Measurements from ENCODE around the gene MRPS23. TPM values are rescaled to one million over a fixed set of nuclear protein-coding genes. Genes with fewer than 3 reads are reported as not detected.

MRPS23 gene
- total and polyA plus RNA-seq, 2 of the 13 experiments (the other 11 are each of a cell fraction or from before 2014, with no cell fraction given), result 63.2 to 181 TPM

- TF ChIP-seq ZZZ3 (CRISPR knock-in tag; IDR thresholded peaks at IDR 0.05; ENCODE audit: borderline replicate concordance) (no peak), HDAC6 (IDR thresholded peaks at IDR 0.05; ENCODE audit: low read depth, low read length) (no peak), NR1H2 (CRISPR knock-in tag; IDR thresholded peaks at IDR 0.05; ENCODE audit: borderline replicate concordance, low read depth) (no peak), CBX1 (IDR thresholded peaks at IDR 0.05; ENCODE audit: low read depth) (no peak), ZNF138 (CRISPR knock-in tag; IDR thresholded peaks at IDR 0.05; ENCODE audit: low read depth) (no peak), MXI1 (IDR thresholded peaks at IDR 0.05; ENCODE audit: borderline replicate concordance, low read depth, low read length) (peak; percentile 12; the same call in 1 of the 3 replicates), ZFAT (CRISPR knock-in tag; conservative IDR thresholded peaks at IDR 0.05) (no peak), ETV5 (CRISPR knock-in tag; IDR thresholded peaks at IDR 0.05; ENCODE audit: borderline replicate concordance) (peak; percentile 27; the same call in 1 of the 2 replicates), PCBP1 (IDR thresholded peaks at IDR 0.05; ENCODE audit: borderline replicate concordance, low read depth, low read length) (no peak), BCL6 (CRISPR knock-in tag; IDR thresholded peaks at IDR 0.05) (peak; percentile 55; the same call in 1 of the 2 replicates), ZNF773 (CRISPR knock-in tag; IDR thresholded peaks at IDR 0.05; ENCODE audit: borderline replicate concordance) (no peak), ZNF652 (CRISPR knock-in tag; IDR thresholded peaks at IDR 0.05; ENCODE audit: borderline replicate concordance, low read depth) (no peak), ZNF710 (CRISPR knock-in tag; IDR thresholded peaks at IDR 0.05; ENCODE audit: borderline replicate concordance) (no peak), ZNF264 (CRISPR knock-in tag; IDR thresholded peaks at IDR 0.05) (0 out of 2 replicates have a peak, but pooled peaks have one; percentile 23), IRX3 (CRISPR knock-in tag; IDR thresholded peaks at IDR 0.05; ENCODE audit: borderline replicate concordance, low read depth) (no peak), ZNF180 (CRISPR knock-in tag; IDR thresholded peaks at IDR 0.05; ENCODE audit: borderline replicate concordance, low read depth) (no peak), SMYD3 (CRISPR knock-in tag; IDR thresholded peaks at IDR 0.05) (no peak), HNRNPK (IDR thresholded peaks at IDR 0.05; ENCODE audit: low read depth, low read length, poor library complexity, severe bottlenecking) (no peak), NFKB2 (CRISPR knock-in tag; IDR thresholded peaks at IDR 0.05; ENCODE audit: borderline replicate concordance) (no peak), NKX3-1 (CRISPR knock-in tag; IDR thresholded peaks at IDR 0.05) (no peak), JARID2 (CRISPR knock-in tag; IDR thresholded peaks at IDR 0.05; ENCODE audit: insufficient replicate concordance) (no peak), NCOR1 (IDR thresholded peaks at IDR 0.05; ENCODE audit: borderline replicate concordance, low read length) (0 out of 2 replicates have a peak, but pooled peaks have one; percentile 27), NCOA2 (CRISPR knock-in tag; IDR thresholded peaks at IDR 0.05) (peak; percentile 54), EP300 (IDR thresholded peaks at IDR 0.05; ENCODE audit: low read depth in 2 of 2, low read length in 2 of 2) (peak; percentile 18 to 60; a peak in 2 of 4 replicates), EP300 (CRISPR knock-in tag; IDR thresholded peaks at IDR 0.05; ENCODE audit: borderline replicate concordance) (no peak), ZNF17 (CRISPR knock-in tag; IDR thresholded peaks at IDR 0.05) (no peak), ZNF224 (CRISPR knock-in tag; IDR thresholded peaks at IDR 0.05) (no peak), MIXL1 (CRISPR knock-in tag; IDR thresholded peaks at IDR 0.05) (no peak; the same call in 1 of the 2 replicates), TFAP4 (IDR thresholded peaks at IDR 0.05; ENCODE audit: borderline replicate concordance, low read depth) (no peak), FOXK1 (CRISPR knock-in tag; IDR thresholded peaks at IDR 0.05; ENCODE audit: borderline replicate concordance, low read depth) (no peak)
Observed at GRCh38 chr17:57856792-57857620, 7.2 kb upstream of the MRPS23 start (continued).

All from HepG2 (cell line).